ENCODE measurements around the gene EVX2.

DNA sequence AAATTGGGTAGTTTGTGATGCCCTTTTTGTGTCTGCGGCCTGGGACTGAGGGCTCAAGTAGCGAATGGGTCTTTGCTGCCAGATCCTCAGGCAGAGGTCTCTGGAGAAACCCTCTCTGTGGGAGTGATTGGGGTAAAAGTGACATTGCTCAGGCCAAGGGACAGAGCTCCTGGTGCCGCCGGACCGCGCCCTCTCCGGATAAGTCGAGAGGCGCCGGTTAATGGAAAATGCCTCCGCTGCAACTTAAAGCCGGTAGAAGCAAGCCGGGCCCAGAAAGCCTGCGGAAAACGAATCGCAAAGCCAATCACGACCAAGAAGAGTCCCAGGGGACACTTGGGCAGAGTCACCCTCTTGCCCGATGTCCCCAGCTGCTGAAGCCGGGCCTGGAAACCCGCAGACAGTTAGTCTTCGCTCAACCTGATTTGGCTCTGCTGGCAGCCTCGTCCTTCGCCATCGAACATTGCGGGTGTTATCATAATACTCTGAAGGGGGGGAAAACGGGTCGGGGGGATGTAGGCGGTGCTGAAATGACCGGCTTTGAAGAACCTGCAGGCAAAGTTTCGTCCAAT is 15.5 kb upstream of the EVX2 start:
- TF ChIP-seq, protein P1, sequence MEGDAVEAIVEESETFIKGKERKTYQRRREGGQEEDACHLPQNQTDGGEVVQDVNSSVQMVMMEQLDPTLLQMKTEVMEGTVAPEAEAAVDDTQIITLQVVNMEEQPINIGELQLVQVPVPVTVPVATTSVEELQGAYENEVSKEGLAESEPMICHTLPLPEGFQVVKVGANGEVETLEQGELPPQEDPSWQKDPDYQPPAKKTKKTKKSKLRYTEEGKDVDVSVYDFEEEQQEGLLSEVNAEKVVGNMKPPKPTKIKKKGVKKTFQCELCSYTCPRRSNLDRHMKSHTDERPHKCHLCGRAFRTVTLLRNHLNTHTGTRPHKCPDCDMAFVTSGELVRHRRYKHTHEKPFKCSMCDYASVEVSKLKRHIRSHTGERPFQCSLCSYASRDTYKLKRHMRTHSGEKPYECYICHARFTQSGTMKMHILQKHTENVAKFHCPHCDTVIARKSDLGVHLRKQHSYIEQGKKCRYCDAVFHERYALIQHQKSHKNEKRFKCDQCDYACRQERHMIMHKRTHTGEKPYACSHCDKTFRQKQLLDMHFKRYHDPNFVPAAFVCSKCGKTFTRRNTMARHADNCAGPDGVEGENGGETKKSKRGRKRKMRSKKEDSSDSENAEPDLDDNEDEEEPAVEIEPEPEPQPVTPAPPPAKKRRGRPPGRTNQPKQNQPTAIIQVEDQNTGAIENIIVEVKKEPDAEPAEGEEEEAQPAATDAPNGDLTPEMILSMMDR (IDR thresholded peaks at IDR 0.05; ENCODE audit: insufficient read depth, low read depth, low read length): no peak
- no peak for TF ChIP-seq EZH2 (IDR thresholded peaks at IDR 0.05; ENCODE audit: insufficient read depth, low read length)
